ENCODE measurements around the gene ARMH3.

- no peak for TF ChIP-seq CTCF (IDR thresholded peaks at IDR 0.05)
- no peak for TF ChIP-seq POLR2AphosphoS5 (IDR thresholded peaks at IDR 0.05; ENCODE audit: low read depth, low read length)
- TF ChIP-seq SIN3A (IDR thresholded peaks at IDR 0.05; ENCODE audit: borderline replicate concordance, insufficient read depth, low read depth, low read length), result no peak
- no peak for TF ChIP-seq REST (IDR thresholded peaks at IDR 0.05; ENCODE audit: insufficient read depth in 1 of 2, low read depth in 2 of 2, low read length in 1 of 2)
These were observed 221.6 kb downstream of the ARMH3 start for GRCh38 chr10:101834341-101834740.

All from Panc1 (cell line).